DND-41 (cell line): Measurements from ENCODE around the gene FLII.
"Not testable (repeated sequence)": the region's sequence is repeated elsewhere in the genome, so short reads cannot be mapped to it uniquely, and the experiment has no call there.

ENCODE experiments used
- EZH2 ChIP-seq: IDR thresholded peaks from 3 replicates; pipeline ENCODE4 v1.6.1; 2012; ENCODE audit warnings: borderline replicate concordance, low read depth, mild to moderate bottlenecking, moderate library complexity, low read length, inconsistent platforms; ENCODE audit not compliant: severe bottlenecking
- TF ChIP-seq, protein P1 (sequence below): IDR thresholded peaks from 2 replicates; pipeline ENCODE4 v1.5.1; 2012; ENCODE audit warnings: borderline replicate concordance, low read length, moderate library complexity, mild to moderate bottlenecking; ENCODE audit not compliant: poor library complexity, severe bottlenecking; ENCODE audit errors: extremely low read depth

DNA sequence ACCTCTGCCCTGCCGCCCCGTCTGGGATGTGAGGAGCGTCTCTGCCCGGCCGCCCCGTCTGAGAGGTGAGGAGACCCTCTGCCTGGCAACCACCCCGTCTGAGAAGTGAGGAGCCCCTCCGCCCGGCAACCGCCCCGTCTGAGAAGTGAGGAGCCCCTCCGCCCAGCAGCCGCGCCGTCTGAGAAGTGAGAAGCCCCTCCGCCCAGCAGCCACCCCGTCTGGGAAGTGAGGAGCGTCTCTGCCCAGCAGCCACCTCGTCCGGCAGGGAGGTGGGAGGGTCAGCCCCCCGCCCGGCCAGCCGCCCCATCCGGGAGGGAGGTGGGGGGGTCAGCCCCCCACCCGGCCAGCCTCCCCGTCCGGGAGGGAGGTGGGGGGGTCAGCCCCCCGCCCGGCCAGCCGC, 39.5 kb upstream of the FLII start:
- TF ChIP-seq, protein P1, sequence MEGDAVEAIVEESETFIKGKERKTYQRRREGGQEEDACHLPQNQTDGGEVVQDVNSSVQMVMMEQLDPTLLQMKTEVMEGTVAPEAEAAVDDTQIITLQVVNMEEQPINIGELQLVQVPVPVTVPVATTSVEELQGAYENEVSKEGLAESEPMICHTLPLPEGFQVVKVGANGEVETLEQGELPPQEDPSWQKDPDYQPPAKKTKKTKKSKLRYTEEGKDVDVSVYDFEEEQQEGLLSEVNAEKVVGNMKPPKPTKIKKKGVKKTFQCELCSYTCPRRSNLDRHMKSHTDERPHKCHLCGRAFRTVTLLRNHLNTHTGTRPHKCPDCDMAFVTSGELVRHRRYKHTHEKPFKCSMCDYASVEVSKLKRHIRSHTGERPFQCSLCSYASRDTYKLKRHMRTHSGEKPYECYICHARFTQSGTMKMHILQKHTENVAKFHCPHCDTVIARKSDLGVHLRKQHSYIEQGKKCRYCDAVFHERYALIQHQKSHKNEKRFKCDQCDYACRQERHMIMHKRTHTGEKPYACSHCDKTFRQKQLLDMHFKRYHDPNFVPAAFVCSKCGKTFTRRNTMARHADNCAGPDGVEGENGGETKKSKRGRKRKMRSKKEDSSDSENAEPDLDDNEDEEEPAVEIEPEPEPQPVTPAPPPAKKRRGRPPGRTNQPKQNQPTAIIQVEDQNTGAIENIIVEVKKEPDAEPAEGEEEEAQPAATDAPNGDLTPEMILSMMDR: not testable (repeated sequence)
- not testable (repeated sequence) for TF ChIP-seq EZH2
